MCF 10A (cell line): ENCODE results near the gene HTR4. TPM values are rescaled to one million over a fixed set of nuclear protein-coding genes. Genes with fewer than 3 reads are reported as not detected.

Experiments used
- BruUV-seq: library from RNA; stranded (reverse); fragments of 400-500 nt; replicated peaks from 2 replicates; lab custom pipeline; 2021; lab: Mats Ljungman, UMichigan
- CTCF ChIA-PET: fragments of 300-600 bp; sonication (Branson Sonifier 250); formaldehyde crosslinking; extraction: SDS; loops from one replicate; lab custom pipeline; 2021; ENCODE audit warnings: antibody characterized with exemption, inconsistent platforms; lab: Yijun Ruan, JAX
- POLR2A ChIA-PET: fragments of 300-600, 350-650 bp; sonication (Branson Sonifier 250); formaldehyde crosslinking; extraction: SDS; loops from one replicate; lab custom pipeline; 2020; ENCODE audit warnings: antibody characterized with exemption, inconsistent platforms; lab: Yijun Ruan, JAX
- DNase-seq: peaks from one replicate; pipeline ENCODE4 v3.0.0-alpha.2; 2018; ENCODE audit not compliant: unreplicated experiment
- H3K27ac Mint-ChIP-seq: one replicate; pipeline ENCODE4 v1.8.0; 2022; ENCODE audit warnings: mild to moderate bottlenecking, low read depth, mixed read lengths; ENCODE audit not compliant: unreplicated experiment
- H3K27me3 Mint-ChIP-seq: one replicate; pipeline ENCODE4 v1.8.0; 2022; ENCODE audit warnings: mixed read lengths; ENCODE audit not compliant: insufficient read depth, unreplicated experiment
- H3K36me3 Mint-ChIP-seq: one replicate; pipeline ENCODE4 v1.8.0; 2022; ENCODE audit warnings: mild to moderate bottlenecking, moderate library complexity, mixed read lengths; ENCODE audit not compliant: insufficient read depth, unreplicated experiment
- H3K4me1 Mint-ChIP-seq: one replicate; pipeline ENCODE4 v1.8.0; 2022; ENCODE audit warnings: mixed read lengths; ENCODE audit not compliant: insufficient read depth, unreplicated experiment
- H3K4me3 Mint-ChIP-seq: one replicate; pipeline ENCODE4 v1.8.0; 2022; ENCODE audit warnings: mild to moderate bottlenecking, moderate library complexity, mixed read lengths; ENCODE audit not compliant: unreplicated experiment
- H3K9me3 Mint-ChIP-seq: one replicate; pipeline ENCODE4 v1.8.0; 2022; ENCODE audit warnings: mixed read lengths; ENCODE audit not compliant: unreplicated experiment
- intact Hi-C: fragments of 100-400 bp; cut with micrococcal nuclease; formaldehyde crosslinking; loops from 2 replicates; pipeline ENCODE4 v1.14.1; 2022
- total RNA-seq: library from RNA; stranded (reverse); gene quantifications from 2 replicates; pipeline ENCODE4 v1.2.3, GENCODE V29; 2022
- TF ChIP-seq, protein P1 (sequence below): fragments of 200-600 bp; IDR thresholded peaks from one replicate; pipeline ENCODE4 v1.8.0; 2022; ENCODE audit warnings: antibody characterized with exemption, mild to moderate bottlenecking; ENCODE audit not compliant: unreplicated experiment

HTR4 gene
- total RNA-seq, 1 experiment from 2014 or later = not detected

DNA sequence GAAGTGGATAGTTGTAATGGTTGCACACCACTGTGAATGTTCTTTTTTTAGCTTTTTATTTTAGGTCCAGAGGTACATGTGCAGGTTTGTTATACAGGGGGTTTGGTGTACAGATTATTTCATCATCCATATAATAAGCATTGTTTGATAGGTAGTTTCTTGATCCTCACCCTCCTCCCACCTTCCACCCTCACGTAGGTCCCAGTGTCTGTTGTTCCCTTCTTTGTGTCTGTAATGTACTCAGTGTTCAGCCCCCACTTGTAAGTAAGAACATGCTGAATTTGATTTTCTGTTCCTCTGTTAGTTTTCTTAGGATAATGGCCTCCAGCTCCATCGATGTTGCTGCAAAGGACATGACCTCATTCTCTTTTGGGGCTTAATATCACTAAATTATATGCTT is 99.7 kb downstream of the HTR4 start:
- TF ChIP-seq, protein P1, sequence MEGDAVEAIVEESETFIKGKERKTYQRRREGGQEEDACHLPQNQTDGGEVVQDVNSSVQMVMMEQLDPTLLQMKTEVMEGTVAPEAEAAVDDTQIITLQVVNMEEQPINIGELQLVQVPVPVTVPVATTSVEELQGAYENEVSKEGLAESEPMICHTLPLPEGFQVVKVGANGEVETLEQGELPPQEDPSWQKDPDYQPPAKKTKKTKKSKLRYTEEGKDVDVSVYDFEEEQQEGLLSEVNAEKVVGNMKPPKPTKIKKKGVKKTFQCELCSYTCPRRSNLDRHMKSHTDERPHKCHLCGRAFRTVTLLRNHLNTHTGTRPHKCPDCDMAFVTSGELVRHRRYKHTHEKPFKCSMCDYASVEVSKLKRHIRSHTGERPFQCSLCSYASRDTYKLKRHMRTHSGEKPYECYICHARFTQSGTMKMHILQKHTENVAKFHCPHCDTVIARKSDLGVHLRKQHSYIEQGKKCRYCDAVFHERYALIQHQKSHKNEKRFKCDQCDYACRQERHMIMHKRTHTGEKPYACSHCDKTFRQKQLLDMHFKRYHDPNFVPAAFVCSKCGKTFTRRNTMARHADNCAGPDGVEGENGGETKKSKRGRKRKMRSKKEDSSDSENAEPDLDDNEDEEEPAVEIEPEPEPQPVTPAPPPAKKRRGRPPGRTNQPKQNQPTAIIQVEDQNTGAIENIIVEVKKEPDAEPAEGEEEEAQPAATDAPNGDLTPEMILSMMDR = no peak
- peaks cover 13% of the 10 kb centered on the region for H3K4me1 Mint-ChIP-seq
- H3K4me3 Mint-ChIP-seq = no peak overlapping the region
- H3K36me3 Mint-ChIP-seq = no peaks in the 10 kb centered on the region
- H3K27ac Mint-ChIP-seq = no peak overlapping the region
- DNase-seq = no peak
- H3K9me3 Mint-ChIP-seq = no peaks in the 10 kb centered on the region
- no TSS peak for BruUV-seq
- ChIA-PET CTCF (interaction anchor here (1.0 to 1.4 kb wide), 2 partner anchors 10 to 179 kb away, joined by 4 read pairs; no protein-coding TSS in a partner anchor), POLR2A (interaction anchor here (0.7 kb wide), 1 partner anchor 12 kb away, joined by 3 read pairs; no protein-coding TSS in a partner anchor)
- intact Hi-C loops = no loop called here
- no peaks in the 10 kb centered on the region for H3K27me3 Mint-ChIP-seq

DNA sequence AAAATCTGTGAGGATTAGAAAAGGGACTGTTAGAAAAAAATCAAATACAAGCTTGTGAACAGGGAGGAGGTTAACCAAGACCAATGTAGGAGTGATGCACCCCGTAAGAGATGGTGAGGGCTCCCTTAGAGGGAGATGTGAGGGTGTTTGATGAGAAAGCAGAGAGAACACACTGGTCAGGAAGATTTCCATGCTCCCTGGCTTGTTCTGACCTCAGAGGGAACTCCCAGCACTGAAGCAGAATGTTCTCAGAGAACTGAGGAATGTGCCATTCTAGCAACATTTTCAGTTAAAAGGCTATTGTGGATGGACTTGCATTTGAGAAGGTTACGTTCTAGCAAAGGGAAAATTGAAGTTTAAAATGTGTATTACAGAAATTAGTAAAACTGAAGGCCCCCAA is 110.6 kb downstream of the HTR4 start:
- Mint-ChIP-seq H3K27me3 (peaks cover under 1% of the 10 kb centered on the region), H3K36me3 (no peaks in the 10 kb centered on the region), H3K9me3 (no peaks in the 10 kb centered on the region), H3K4me3 (no peak overlapping the region), H3K27ac (no peak overlapping the region), H3K4me1 (no peaks in the 10 kb centered on the region)
- BruUV-seq = no TSS peak
- TF ChIP-seq, protein P1 = no peak
- intact Hi-C loops = no loop called here
- DNase-seq = no peak
- POLR2A ChIA-PET = no interaction called here
- CTCF ChIA-PET = interaction anchor here (0.9 to 1.4 kb wide), 2 partner anchors 8 to 187 kb away, joined by 3 to 4 read pairs; no protein-coding TSS in a partner anchor

DNA sequence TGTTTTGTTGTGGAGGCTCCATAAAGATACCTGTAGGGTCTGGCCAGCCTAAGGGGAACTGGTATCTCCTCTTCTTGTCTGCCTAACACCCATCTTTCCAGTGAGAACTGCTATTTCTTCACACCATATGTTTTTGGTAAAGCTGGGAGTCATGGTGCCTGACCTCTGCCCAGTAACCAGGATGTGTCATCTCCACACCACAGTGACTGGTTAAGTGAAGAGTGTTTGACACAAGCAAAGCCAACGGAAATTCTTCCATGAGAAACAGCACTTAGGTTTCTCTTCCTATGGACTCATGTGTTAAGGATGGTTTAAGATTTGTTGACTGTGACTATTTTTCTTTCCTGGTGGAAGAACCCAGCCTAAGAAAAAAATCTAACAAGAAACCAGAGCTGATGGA is 111.5 kb downstream of the HTR4 start:
- peaks cover 10% of the 10 kb centered on the region for H3K27me3 Mint-ChIP-seq
- no peaks in the 10 kb centered on the region for H3K36me3 Mint-ChIP-seq
- H3K4me3 Mint-ChIP-seq = no peak overlapping the region
- BruUV-seq = no TSS peak
- ChIA-PET POLR2A (no interaction called here), CTCF (interaction anchor here (0.9 to 1.4 kb wide), 2 partner anchors 9 to 188 kb away, joined by 3 to 4 read pairs; no protein-coding TSS in a partner anchor)
- no peaks in the 10 kb centered on the region for H3K9me3 Mint-ChIP-seq
- no peaks in the 10 kb centered on the region for H3K4me1 Mint-ChIP-seq
- TF ChIP-seq, protein P1 = no peak
- H3K27ac Mint-ChIP-seq = no peak overlapping the region
- peak; percentile 25 for DNase-seq
- intact Hi-C loops = no loop called here

DNA sequence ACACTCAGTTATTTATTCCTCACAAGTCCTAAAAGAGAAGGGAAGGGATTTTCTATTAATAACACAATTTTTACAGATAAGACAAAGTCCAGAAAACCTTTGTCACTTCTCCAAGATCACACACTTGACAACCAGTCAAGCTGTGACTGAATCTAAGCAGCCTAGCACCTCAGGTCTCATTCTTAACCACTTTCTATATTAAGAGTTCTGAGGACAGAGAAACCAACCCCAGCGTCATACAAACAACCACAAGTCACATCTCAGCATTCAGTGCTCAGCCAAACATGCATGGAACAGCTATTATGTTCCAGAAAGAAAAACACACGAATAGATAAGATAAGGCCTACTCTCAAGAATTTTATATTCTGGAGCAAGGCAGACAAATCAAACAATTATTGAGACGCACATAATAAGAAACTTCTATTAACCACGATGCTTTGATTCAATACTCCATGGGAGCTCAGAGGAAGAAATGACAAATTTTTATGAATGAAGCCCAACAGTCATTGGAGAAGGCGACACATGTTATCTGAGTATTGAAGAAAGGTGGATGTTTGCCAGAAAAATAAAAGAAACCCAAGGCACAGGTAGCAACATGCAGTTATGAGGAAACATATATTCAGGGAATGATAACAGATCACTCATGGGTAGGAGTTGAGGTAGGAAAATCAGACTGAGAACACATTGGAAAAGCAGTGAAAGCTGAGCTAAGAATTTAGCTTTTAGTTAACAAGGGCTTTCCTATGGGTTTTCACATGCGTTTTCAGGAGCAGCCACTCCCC is 113.1 kb downstream of the HTR4 start:
- POLR2A ChIA-PET = no interaction called here
- Mint-ChIP-seq H3K36me3 (no peaks in the 10 kb centered on the region), H3K4me1 (no peaks in the 10 kb centered on the region), H3K27me3 (peaks cover 26% of the 10 kb centered on the region), H3K4me3 (no peak overlapping the region), H3K9me3 (no peaks in the 10 kb centered on the region), H3K27ac (no peak overlapping the region)
- peak; percentile 7 for DNase-seq
- intact Hi-C loops = no loop called here
- TF ChIP-seq, protein P1 = no peak
- CTCF ChIA-PET = interaction anchor here (0.7 kb wide), 1 partner anchor 1261 kb away, joined by 3 read pairs; no protein-coding TSS in a partner anchor
- BruUV-seq = no TSS peak
